ENCODE results near the gene FAM174C. TPM values are rescaled to one million over a fixed set of nuclear protein-coding genes. Genes with fewer than 3 reads are reported as not detected.

FAM174C gene
- total RNA-seq, 1 donor = 25.2 TPM

DNA sequence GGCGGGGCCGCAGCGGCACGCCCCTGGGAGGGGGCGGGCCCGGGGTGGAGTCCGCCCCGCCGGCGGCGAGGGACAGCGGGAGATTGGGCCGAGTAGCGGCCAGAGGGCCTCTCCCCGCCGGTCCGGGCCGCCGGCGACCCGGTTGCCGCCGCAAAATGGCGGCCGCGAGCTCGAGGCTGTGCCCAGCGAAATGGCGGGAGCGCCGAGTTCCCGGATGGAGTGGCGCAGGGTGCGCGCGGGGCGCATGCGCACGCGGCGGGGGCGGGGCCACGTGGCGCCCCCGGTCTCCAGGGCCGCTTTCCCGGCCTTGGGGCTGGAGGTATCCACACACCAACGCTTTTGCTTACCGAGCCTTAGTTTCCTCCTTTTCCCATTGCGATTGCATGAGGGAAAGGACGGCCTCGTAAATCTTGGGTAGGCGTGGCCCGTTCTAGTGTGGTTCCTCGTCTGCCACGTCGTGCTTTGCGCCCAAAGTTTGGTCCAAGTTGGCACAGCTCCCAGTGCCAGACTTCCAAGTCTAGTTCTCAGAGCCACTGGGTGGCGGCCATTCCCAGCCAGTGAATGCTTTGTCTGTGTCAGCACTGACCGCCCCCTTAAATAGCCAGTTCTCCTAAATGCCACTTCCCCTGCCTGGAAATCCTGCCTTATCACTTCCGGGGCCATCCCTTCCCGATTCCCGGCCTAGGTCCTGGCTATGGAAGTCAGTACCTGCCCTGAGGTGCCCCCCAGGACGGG is 5.7 kb upstream of the FAM174C start:
- peak overlapping the region; percentile 87 for H3K4me3 ChIP-seq (ENCODE audit: low read depth, low read length)
- peak; percentile 95 for DNase-seq (ENCODE audit: low read depth)
- TF ChIP-seq, protein P1, sequence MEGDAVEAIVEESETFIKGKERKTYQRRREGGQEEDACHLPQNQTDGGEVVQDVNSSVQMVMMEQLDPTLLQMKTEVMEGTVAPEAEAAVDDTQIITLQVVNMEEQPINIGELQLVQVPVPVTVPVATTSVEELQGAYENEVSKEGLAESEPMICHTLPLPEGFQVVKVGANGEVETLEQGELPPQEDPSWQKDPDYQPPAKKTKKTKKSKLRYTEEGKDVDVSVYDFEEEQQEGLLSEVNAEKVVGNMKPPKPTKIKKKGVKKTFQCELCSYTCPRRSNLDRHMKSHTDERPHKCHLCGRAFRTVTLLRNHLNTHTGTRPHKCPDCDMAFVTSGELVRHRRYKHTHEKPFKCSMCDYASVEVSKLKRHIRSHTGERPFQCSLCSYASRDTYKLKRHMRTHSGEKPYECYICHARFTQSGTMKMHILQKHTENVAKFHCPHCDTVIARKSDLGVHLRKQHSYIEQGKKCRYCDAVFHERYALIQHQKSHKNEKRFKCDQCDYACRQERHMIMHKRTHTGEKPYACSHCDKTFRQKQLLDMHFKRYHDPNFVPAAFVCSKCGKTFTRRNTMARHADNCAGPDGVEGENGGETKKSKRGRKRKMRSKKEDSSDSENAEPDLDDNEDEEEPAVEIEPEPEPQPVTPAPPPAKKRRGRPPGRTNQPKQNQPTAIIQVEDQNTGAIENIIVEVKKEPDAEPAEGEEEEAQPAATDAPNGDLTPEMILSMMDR (IDR thresholded peaks at IDR 0.05; ENCODE audit: insufficient read depth, low read length) = peak; percentile 13

DNA sequence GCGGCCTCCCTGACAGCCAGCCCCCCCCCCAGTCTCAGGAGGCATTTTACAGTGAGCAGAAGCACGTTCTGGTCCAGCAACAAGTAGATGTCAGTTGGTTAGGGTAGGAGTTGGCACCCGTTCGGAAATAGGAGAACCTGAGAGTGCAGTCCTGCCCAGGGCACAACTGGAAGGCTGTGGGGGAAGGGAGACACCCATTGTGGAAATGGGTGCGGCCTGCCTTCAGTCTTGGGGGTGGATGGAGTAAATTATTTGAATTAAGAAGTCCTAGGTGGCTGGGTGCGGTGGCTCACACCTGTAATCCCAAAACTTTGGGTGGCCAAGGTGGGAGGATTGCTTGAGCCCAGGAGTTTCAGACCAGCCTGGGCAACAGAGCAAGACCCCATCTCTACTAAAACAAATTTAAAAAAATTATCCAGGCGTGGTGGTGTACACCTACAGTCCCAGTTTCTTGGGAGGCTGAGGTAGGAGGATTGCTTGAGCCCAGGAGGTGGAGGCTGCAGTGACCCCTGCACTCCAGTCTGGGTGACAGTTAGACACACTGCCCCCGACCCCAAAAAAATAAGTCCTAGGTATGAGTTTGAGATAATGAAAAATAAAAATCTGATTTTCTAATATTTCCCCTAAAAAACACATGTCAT is 5.0 kb upstream of the FAM174C start:
- no peak for DNase-seq (ENCODE audit: low read depth)
- TF ChIP-seq, protein P1 (IDR thresholded peaks at IDR 0.05; ENCODE audit: insufficient read depth, low read length) = no peak

DNA sequence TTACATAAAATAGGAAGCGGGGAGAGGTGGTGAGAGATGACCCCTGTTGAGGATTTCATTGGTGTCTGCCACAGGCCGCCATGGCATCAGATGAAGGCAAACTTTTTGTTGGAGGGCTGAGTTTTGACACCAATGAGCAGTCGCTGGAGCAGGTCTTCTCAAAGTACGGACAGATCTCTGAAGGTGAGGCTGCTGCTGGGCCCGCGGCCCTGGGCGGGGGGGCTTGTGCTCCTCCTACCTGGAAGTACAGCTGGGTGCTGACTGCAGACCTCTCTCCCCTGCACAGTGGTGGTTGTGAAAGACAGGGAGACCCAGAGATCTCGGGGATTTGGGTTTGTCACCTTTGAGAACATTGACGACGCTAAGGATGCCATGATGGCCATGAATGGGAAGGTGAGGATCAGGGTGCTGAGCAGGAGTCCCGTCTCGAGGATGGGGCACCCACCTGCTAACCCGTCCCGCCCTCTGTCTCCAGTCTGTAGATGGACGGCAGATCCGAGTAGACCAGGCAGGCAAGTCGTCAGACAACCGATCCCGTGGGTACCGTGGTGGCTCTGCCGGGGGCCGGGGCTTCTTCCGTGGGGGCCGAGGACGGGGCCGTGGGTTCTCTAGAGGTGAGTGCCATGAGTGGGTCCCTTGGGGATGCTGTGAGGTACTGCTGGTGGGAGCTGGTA is 4.3 kb upstream of the FAM174C start:
- DNase-seq (ENCODE audit: low read depth) = no peak
- peak overlapping the region; percentile 87 for H3K4me3 ChIP-seq (ENCODE audit: low read depth, low read length)
- TF ChIP-seq, protein P1 (IDR thresholded peaks at IDR 0.05; ENCODE audit: insufficient read depth, low read length) = no peak

More for the DNA sequence above, 5.0 kb upstream of the FAM174C start:
- H3K4me3 ChIP-seq (ENCODE audit: low read depth, low read length) = peak overlapping the region; percentile 87

DNA sequence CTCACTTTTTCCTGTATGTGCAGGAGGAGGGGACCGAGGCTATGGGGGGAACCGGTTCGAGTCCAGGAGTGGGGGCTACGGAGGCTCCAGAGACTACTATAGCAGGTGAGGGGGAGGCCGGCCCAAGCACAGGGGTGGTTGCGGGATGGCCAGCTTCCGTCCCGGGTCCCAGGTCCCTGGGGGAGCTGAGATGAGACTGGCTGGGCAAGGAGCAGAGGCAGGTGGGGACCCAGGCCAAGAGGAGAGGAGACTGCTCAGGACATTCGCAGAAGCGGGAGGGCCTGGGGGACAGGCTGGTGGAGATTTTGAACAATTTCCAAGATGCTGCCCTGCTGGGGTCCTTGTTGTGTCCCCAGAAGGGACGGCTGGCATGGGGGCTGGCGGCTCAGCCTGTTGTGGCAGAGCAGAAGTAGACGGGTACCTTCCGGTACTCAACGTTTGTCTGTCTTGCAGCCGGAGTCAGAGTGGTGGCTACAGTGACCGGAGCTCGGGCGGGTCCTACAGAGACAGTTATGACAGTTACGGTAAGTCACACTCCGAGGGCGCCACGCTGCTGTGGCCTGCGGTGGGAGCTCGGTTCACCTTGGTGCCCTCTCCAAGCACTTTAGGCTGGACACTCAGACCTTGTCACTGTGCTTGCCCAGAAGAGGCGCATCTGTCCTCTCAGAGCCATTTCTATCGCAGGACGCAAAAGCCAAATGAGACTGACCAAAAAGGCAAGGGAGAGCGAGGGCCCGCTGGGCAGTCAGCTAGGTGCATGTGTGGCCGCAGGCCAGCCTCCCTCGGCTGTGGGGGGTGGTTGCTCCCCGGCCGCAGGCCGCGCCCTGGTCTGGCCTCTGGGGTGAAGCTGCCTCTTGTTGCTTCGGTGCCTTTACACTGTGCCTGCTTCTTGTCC is 3.6 kb upstream of the FAM174C start:
- H3K4me3 ChIP-seq (ENCODE audit: low read depth, low read length) = peak overlapping the region; percentile 87
- no peak for DNase-seq (ENCODE audit: low read depth)
- TF ChIP-seq, protein P1 (IDR thresholded peaks at IDR 0.05; ENCODE audit: insufficient read depth, low read length) = no peak

DNA sequence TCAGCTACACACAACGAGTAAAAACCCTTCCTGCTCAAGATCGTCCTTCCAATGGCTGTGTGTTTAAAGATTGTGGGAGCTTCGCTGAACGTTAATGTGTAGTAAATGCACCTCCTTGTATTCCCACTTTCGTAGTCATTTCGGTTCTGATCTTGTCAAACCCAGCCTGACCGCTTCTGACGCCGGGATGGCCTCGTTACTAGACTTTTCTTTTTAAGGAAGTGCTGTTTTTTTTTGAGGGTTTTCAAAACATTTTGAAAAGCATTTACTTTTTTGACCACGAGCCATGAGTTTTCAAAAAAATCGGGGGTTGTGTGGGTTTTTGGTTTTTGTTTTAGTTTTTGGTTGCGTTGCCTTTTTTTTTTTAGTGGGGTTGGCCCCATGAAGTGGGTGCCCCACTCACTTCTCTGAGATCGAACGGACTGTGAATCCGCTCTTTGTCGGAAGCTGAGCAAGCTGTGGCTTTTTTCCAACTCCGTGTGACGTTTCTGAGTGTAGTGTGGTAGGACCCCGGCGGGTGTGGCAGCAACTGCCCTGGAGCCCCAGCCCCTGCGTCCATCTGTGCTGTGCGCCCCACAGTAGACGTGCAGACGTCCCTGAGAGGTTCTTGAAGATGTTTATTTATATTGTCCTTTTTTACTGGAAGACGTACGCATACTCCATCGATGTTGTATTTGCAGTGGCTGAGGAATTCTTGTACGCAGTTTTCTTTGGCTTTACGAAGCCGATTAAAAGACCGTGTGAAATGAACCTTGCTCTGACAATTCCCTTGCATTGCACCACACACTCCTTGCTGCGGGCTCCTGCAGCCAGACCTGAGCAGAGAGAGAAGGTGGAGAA is 2.7 kb upstream of the FAM174C start:
- H3K4me3 ChIP-seq (ENCODE audit: low read depth, low read length) = peak overlapping the region; percentile 87
- no peak for DNase-seq (ENCODE audit: low read depth)
- TF ChIP-seq, protein P1 (IDR thresholded peaks at IDR 0.05; ENCODE audit: insufficient read depth, low read length) = no peak
